Measurements from ENCODE around the gene CDH11. TPM values are rescaled to one million over a fixed set of nuclear protein-coding genes. Genes with fewer than 3 reads are reported as not detected.

Gene CDH11
- total RNA-seq, 1 experiment from 2014 or later: 5.4 TPM

GRCh38 chr16:65095090-65095728 lies 26.7 kb downstream of the CDH11 start:
- no peak for DNase-seq
- Histone ChIP-seq H3K4me2 (ENCODE audit: insufficient read depth, insufficient read length, low read length) (no peak overlapping the region), H3K23me2 (ENCODE audit: insufficient read length, low read depth, low read length, poor library complexity, severe bottlenecking) (no peaks in the 10 kb centered on the region), H3K4me1 (ENCODE audit: insufficient read depth, low read length) (no peaks in the 10 kb centered on the region), H2BK5ac (ENCODE audit: insufficient read length, low read length) (no peak overlapping the region), H3K79me1 (ENCODE audit: insufficient read depth, low read depth, low read length, poor library complexity, severe bottlenecking) (no peaks in the 10 kb centered on the region), H3K14ac (ENCODE audit: insufficient read depth, low read length) (no peak overlapping the region), H4K5ac (ENCODE audit: insufficient read length, low read depth, low read length) (no peak overlapping the region), H3K56ac (ENCODE audit: insufficient read length, low read depth, low read length) (no peak overlapping the region), H3K27me3 (ENCODE audit: insufficient read depth, low read length) (no peaks in the 10 kb centered on the region), H4K8ac (replicated peaks; ENCODE audit: insufficient read length, low read depth, low read length) (no peak overlapping the region), H3K4ac (ENCODE audit: low read depth, low read length) (no peak overlapping the region), H3K79me2 (ENCODE audit: insufficient read depth, low read length) (no peaks in the 10 kb centered on the region), H2AFZ (ENCODE audit: low read length) (no peak overlapping the region), H4K91ac (ENCODE audit: insufficient read length, low read depth, low read length) (no peak overlapping the region), H3K9me3 (ENCODE audit: control insufficient read depth, low read depth, low read length) (no peaks in the 10 kb centered on the region), H4K20me1 (ENCODE audit: control insufficient read depth, insufficient read depth, insufficient read length) (no peaks in the 10 kb centered on the region), H3K27ac (ENCODE audit: insufficient read length, low read depth, low read length) (no peak overlapping the region), H3K9ac (ENCODE audit: extremely low read depth, insufficient read length, low read length) (no peak overlapping the region), H3K23ac (ENCODE audit: insufficient read length, low read depth, low read length) (no peak overlapping the region), H2BK15ac (ENCODE audit: low read depth, low read length) (no peak overlapping the region), H2AK5ac (ENCODE audit: insufficient read length, low read length) (no peak overlapping the region), H2BK120ac (ENCODE audit: low read depth, low read length, poor library complexity, severe bottlenecking) (no peak overlapping the region), H3T11ph (ENCODE audit: low read length) (no peak overlapping the region), H2BK20ac (ENCODE audit: low read depth, low read length, poor library complexity, severe bottlenecking) (no peak overlapping the region), H3K18ac (ENCODE audit: insufficient read length, low read depth, low read length) (no peak overlapping the region), H2BK12ac (ENCODE audit: insufficient read length, low read depth, low read length) (no peak overlapping the region)
- WGBS (ENCODE audit: extremely low coverage, insufficient read length, low lambda C conversion rate): no CpG with 5 or more reads among the region's 2 CpGs
- Mint-ChIP-seq H3K9me3 (no peaks in the 10 kb centered on the region; a peak in 2 of 5 replicates), H3K4me1 (no peaks in the 10 kb centered on the region), H3K4me3 (no peak overlapping the region), H3K27ac (no peak overlapping the region), H3K36me3 (ENCODE audit: insufficient read depth in 1 of 3, low read depth in 3 of 3) (no peaks in the 10 kb centered on the region), H3K27me3 (ENCODE audit: low read depth) (no peaks in the 10 kb centered on the region)
- TF ChIP-seq CTCF (conservative IDR thresholded peaks at IDR 0.05): no peak
